Hypothalamus (tissue), 51 donors: ENCODE data around the gene ARL14EPL.

Experiments used
- DNase-seq, 51 donors: peaks; one replicate each; lab custom pipeline; 2025; lab: John Stamatoyannopoulos, UW

The ARL14EPL gene

GRCh38 chr5:116032094-116032517 is at the start of gene ARL14EPL:
Gene ARL14EPL (plus strand): TSS chr5:116032472. CDS start chr5:116051466, 18,994 bp downstream.
- peak in 6 of 51 donors; percentile 1 to 8 (median 4) for DNase-seq

DNA sequence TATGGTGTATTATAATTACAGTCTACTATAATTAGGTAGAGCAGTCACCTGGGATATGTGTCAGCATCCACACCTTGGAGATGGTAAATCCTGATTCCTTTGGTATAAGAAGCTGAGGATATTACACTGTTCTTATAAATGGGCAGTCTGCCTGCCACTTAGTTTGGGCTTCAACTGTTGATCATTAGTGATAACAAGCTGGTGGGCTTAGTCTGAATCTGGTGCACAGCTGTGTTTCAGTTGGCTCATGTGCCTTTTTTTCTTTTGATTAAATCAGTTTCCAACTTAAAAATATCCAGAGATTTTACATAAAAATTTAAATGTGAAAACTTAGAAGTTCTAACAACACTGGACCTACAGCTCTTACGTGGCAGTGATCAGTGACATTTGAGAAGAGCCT is 48.8 kb upstream of the ARL14EPL start:
- DNase-seq: no peak

DNA sequence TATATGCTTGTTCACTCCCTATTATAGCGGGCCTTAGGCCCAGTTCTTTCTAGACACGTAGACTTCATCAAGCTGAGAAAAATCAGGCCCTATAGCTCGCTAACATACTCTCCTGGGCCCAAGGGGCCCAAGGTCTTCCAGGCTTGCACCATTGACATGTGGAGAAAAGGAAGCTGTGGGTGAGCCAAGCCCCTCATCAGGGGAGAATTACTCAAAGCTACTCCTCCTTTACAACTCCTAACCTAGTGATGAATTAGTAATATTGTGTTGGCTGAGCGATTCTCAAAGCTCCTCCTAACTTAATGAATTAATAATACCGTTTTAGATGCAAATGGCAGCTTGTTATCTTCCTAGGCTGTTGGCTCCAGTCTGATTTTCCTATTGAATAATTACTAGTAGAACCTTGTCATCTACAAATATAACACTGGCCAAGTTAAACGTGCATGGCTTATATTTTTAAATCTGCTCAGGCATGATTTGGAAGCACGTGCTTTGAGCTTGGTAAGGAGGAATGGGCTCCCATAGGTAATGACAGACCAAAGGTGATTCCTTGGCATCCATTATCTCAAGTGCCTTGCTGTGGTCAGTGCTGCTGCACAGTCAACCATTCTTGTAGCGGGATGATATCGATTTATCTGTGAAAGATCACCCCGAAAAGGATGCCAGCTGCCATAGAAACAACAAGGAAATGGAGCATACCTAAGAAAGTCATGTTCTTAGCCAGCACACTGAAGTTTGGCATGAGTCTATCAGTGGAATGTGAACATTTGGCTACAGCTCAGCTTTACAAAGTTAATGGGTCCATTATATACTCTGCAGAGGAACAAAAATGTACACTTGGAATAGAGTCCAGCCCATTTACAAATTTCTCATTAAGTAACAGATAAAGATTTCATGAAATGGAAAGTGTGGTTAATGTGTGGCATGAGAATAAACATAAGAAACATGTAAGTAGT is 46.2 kb upstream of the ARL14EPL start:
- no peak for DNase-seq

- no peak for DNase-seq
These were observed 44.3 kb upstream of the ARL14EPL start for GRCh38 chr5:115988002-115988401.

GRCh38 chr5:115992848-115993350 is 39.4 kb upstream of the ARL14EPL start:
- no peak for DNase-seq

GRCh38 chr5:115995351-115995750 is 36.9 kb upstream of the ARL14EPL start:
- DNase-seq: no peak

- DNase-seq: no peak
These were observed 30.0 kb upstream of the ARL14EPL start for GRCh38 chr5:116002116-116002906.

GRCh38 chr5:116004248-116004647 is 28.0 kb upstream of the ARL14EPL start:
- no peak for DNase-seq

DNA sequence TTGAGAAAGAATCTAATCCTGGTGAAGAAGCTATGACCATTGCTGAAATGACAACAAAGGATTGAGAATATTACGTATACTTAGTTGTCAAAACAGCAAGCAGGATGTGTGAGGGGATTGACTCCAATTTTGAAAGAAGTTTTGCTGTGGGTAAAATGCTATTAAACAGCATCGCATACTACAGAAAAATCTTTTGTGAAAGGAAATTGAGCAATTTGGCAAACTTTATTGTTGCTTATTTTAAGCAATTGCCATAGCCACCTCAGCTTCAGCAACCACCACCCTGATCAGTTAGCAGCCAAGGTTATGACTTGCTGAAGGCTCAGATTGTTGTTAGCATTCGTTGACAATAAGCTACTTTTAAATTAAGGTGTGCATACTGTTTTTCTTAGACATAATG is 22.5 kb upstream of the ARL14EPL start:
- no peak for DNase-seq

DNA sequence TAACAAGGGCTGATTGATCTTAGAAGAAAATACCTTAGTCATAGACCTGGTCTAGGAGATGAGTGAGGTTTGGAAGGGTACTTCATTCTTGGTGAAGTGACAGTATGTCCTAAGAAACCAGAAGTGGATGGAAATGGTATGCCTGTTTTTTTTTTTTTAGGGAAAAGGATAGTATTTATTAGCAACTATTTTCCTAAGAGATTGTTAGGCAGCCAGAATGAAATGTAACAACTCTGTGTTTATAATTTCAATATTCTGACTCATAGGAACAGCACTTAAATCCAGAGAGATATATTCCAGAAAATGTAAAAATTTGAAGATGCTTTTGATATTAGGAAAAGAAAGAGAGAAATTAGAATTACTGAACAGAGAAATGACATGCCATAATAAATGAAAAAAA is 21.2 kb upstream of the ARL14EPL start:
- no peak for DNase-seq

DNA sequence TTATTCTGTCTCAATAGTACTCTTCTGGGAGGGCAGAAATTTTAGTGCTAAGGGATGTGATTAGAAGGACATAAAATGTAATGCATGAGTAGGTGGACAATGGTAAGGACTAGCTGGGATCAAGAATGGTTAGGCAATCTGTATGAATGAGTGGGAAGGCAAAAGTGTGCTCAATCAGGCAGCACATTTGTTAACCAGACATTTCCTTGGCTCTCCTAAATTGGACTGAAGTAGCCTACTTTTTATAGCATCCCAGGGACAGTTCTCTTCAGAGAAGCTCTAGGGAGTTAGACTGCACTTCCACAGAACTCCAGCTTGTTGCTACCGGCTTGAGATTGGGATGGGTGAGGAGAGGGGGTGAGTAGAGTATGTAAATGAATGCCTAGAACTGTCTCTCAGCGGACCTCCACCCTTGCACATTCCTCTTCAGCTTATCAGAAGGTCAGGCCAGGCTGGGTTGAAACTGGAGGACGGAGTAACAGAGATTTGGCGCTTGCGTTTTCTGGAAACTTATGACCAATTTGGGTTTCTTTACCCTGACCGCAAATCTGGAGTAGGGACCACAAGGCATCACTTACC is 19.0 kb upstream of the ARL14EPL start:
- DNase-seq: no peak

DNA sequence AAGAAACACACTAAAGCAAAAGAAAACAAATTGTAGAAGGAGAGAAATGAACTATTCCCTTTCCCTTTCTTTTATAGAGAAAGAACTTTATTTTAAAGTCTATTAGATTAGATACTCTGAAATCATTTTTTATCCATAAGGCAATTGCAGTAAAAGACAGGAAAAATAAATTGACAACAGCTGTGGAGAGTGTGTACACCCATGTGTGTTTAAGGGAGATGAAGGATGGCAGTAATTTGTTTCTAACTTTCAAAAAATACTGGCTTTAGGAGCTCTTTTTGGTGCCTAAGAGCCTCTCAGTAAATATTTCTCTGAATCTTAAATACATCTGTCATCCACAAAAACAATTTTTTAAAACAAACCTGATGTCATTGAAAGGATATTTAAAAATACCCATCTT is 18.3 kb upstream of the ARL14EPL start:
- DNase-seq: no peak

DNA sequence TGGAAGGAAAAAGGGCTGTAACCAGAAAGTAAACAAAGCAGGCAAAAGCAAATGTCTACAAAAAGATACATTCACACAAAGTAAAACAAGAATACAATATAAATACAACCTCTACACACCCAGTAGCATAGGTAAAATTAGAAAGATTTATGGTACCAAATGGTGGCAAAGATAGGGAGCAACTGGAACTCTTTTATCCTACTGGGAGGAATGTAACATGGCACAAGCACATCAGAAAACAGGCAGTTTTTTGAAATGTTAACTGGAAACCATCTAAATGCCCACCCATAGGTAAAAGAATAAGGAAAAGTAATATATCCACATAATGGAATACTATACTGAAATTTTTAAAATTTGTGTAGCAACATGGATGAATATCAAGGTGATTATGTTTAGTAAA is 8.7 kb upstream of the ARL14EPL start:
- DNase-seq: no peak

GRCh38 chr5:116025866-116026265 is 6.4 kb upstream of the ARL14EPL start:
- DNase-seq: peak in 5 of 51 donors; percentile 1 to 34 (median 11)

DNA sequence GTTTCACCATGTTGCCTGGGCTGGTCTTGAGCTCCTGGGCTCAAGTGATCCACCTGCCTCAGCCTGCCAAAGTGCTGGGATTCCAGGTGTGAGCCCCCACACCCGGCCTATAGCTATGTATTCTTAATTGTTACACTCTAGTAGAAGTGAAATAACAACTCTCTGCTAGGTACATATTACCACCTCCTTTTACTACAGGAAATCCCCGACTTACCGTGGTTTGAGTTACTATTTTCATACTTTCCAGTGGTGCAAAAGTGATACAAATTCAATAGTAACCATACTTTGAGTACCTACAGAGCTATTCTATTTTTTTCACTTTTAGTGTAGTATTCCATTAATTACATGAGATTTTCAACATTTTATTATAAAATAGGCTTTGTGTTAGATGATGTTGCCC is 719 bp downstream of the ARL14EPL start:
- no peak for DNase-seq

- no peak for DNase-seq
These were observed 2.9 kb downstream of the ARL14EPL start for GRCh38 chr5:116035123-116035522.

DNA sequence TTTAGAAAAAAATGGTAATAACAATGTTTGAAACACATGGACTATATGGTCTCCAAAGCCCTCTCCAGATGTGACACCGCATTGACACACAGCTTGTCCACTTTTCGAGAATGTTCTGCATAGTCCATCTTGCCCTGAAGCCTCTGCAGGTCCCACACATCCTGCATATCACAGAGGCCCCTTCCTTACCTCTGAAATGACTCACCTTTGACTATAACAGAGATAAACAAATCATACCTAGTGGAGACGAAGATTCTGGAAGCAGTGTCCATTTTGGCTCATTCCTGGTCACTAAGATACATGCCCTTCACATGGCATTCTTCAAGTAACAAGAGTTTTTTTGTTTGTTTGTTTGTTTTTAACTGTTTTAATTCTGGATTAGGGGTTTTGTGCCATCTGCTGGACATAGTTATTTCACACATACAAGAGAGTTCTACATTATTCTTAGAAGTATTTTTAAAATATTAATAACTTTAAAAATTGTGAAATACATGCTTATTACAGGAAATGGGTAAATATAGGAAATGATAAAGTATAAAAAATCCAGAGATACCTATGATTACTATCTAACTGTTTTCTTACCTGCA is 5.1 kb downstream of the ARL14EPL start:
- DNase-seq: no peak

- no peak for DNase-seq
These were observed 6.5 kb downstream of the ARL14EPL start for GRCh38 chr5:116038817-116039216.

- no peak for DNase-seq
These were observed 10.1 kb downstream of the ARL14EPL start for GRCh38 chr5:116042375-116042774.

- no peak for DNase-seq
These were observed 11.8 kb downstream of the ARL14EPL start for GRCh38 chr5:116044073-116044472.

GRCh38 chr5:116045821-116046220 is 13.5 kb downstream of the ARL14EPL start:
- no peak for DNase-seq
